ENCODE measurements around the gene KCNN1. TPM values are rescaled to one million over a fixed set of nuclear protein-coding genes. Genes with fewer than 3 reads are reported as not detected.

Gene KCNN1
- total RNA-seq, 4 donors from 2014 or later: not detected

DNA sequence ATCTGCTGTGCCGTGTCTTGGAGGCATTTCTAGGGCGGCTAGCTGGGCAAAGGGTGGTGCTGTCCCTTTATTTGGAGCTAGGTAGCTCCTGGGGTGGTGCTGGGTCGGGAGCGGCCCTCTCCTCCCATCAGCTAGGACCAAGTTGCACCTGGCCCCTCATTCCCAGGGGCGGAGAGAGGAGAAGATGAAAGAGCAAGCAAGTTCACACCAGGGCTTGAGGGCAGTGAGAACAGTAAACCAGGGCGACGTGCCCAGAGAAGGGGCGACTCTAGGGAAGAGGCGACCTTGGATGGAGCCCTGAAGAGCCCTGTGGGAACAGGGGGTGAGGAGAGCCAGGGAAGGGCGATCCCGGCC lies 17.0 kb upstream of the KCNN1 start:
- ATAC-seq (no peak), DNase-seq (no peak)
- intact Hi-C loops (cut with DNase I; ENCODE audit: low total_unique reads) (no loop called here), in situ Hi-C loops (cut with MboI; ENCODE audit: low sequenced_read_pairs in 4 of 4) (loop anchor here in 2 of 4 donors (5.0 to 25.0 kb wide), 3 partner anchors 42 to 112 kb away; no protein-coding TSS in a partner anchor)
- no peak overlapping the region for H3K4me3 ChIP-seq
- no peaks in the 10 kb centered on the region for H3K36me3 ChIP-seq
- no peak overlapping the region for H3K27ac ChIP-seq
- H3K27me3 ChIP-seq: peaks cover 61 to 64% (median 62%) of the 10 kb centered on the region in 3 donors
- peaks cover 19 to 39% of the 10 kb centered on the region in 2 donors for H3K4me1 ChIP-seq
- TF ChIP-seq, protein P1, sequence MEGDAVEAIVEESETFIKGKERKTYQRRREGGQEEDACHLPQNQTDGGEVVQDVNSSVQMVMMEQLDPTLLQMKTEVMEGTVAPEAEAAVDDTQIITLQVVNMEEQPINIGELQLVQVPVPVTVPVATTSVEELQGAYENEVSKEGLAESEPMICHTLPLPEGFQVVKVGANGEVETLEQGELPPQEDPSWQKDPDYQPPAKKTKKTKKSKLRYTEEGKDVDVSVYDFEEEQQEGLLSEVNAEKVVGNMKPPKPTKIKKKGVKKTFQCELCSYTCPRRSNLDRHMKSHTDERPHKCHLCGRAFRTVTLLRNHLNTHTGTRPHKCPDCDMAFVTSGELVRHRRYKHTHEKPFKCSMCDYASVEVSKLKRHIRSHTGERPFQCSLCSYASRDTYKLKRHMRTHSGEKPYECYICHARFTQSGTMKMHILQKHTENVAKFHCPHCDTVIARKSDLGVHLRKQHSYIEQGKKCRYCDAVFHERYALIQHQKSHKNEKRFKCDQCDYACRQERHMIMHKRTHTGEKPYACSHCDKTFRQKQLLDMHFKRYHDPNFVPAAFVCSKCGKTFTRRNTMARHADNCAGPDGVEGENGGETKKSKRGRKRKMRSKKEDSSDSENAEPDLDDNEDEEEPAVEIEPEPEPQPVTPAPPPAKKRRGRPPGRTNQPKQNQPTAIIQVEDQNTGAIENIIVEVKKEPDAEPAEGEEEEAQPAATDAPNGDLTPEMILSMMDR (IDR thresholded peaks at IDR 0.05 in 4 of 5, conservative IDR thresholded peaks at IDR 0.05 in 1 of 5): no peak
- TF ChIP-seq POLR2A (IDR thresholded peaks at IDR 0.05): no peak
- H3K9me3 ChIP-seq: no peaks in the 10 kb centered on the region

DNA sequence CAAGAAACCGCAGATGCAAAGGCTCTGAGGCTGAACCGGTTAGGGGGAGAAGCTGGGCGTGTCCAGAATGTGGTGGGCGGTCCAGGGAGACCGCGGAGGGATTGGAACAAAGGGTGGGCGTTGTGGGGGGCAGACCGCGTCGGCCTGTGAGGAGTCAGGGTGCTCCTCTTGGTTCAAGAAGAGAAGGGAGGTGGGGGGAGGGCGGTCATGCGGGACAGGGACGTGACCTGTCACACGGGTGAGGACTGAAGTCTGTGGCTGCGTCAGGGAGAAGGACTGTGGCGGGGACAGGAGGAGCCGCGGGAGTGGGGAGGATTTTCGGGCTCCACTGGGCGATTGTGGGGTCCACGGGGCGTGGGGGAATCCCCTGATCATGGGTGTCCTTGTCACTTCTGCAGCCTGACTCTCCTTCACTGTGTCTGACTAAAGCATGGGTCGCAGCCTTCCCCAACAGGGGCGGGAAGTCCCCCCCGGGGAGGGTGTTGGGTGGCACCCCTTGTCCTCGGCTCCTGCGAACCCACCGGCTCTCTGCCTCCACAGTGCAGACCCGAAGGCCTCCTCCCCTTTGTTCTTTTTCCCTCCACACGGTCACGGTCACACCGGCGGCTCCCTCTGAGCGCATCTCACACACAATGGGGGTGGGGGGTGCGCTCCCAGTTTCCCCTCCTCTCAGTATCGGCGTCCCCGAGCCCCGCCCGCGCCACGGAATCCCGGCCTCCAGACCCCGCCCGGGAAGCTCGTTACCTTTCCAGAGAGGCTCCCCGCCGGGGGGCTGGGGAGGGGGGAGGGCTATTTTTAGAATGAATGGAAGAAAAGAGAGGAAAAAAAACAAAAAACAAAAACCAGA lies 16.4 kb upstream of the KCNN1 start:
- in situ Hi-C loops (cut with MboI; ENCODE audit: low sequenced_read_pairs in 4 of 4) (no loop called here), intact Hi-C loops (cut with DNase I; ENCODE audit: low total_unique reads) (no loop called here)
- DNase-seq: no peak
- Histone ChIP-seq H3K27ac (no peak overlapping the region), H3K9me3 (no peaks in the 10 kb centered on the region), H3K36me3 (no peaks in the 10 kb centered on the region), H3K4me3 (no peak overlapping the region), H3K4me1 (peaks cover 19 to 39% of the 10 kb centered on the region in 2 donors), H3K27me3 (peaks cover 62 to 66% (median 66%) of the 10 kb centered on the region in 3 donors)
- no peak for TF ChIP-seq POLR2A (IDR thresholded peaks at IDR 0.05)
- TF ChIP-seq, protein P1 (IDR thresholded peaks at IDR 0.05 in 4 of 5, conservative IDR thresholded peaks at IDR 0.05 in 1 of 5): no peak
- no peak for ATAC-seq

DNA sequence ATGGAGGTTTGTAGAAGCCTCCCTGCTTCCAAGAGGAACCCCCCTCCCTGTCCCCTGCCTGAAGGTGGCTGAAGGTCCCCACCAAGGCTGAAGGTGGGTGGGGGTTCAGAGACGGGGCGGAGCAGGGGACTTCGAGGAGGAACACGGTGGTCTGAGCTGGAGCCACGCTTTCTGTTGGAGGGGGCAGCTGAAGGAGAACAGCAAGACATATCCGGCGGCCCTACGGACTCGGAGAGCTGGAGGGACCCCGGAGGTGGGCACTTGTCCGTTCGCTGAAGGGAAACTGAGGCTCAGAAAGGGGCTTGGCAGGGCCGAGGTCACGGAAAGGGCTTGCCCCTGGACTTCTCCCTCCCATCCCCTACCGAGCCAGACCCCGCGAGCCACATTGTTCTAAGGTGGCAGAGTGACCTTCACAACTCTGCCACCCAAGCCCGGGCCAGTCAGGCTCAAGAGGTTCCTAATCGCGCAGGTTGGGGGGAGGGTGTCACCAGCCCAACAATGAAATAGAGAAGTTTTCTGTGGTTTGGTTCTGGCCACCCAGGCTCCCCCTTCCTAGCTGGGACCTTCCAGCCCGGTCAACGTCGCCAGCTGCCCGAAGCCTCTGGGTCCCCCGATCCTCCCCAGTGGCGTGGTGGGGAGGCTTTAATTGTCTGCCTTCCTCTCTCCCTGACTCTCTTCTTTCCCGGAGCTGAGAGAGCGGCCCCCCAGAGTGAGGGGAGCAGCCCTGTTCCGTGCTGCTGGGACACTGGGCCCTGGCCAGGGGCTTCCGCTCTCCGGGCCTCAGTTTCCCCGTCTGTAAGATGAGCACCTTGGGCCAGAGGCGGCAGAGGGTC lies 15.5 kb upstream of the KCNN1 start:
- Histone ChIP-seq H3K4me1 (peaks cover 19 to 39% of the 10 kb centered on the region in 2 donors), H3K27ac (no peak overlapping the region), H3K27me3 (peaks cover 68 to 75% (median 75%) of the 10 kb centered on the region in 3 donors), H3K4me3 (no peak overlapping the region), H3K36me3 (no peaks in the 10 kb centered on the region), H3K9me3 (no peaks in the 10 kb centered on the region)
- in situ Hi-C loops (cut with MboI; ENCODE audit: low sequenced_read_pairs in 4 of 4) (no loop called here), intact Hi-C loops (cut with DNase I; ENCODE audit: low total_unique reads) (no loop called here)
- no peak for ATAC-seq
- TF ChIP-seq, protein P1 (IDR thresholded peaks at IDR 0.05 in 4 of 5, conservative IDR thresholded peaks at IDR 0.05 in 1 of 5): no peak
- no peak for TF ChIP-seq POLR2A (IDR thresholded peaks at IDR 0.05)
- no peak for DNase-seq

DNA sequence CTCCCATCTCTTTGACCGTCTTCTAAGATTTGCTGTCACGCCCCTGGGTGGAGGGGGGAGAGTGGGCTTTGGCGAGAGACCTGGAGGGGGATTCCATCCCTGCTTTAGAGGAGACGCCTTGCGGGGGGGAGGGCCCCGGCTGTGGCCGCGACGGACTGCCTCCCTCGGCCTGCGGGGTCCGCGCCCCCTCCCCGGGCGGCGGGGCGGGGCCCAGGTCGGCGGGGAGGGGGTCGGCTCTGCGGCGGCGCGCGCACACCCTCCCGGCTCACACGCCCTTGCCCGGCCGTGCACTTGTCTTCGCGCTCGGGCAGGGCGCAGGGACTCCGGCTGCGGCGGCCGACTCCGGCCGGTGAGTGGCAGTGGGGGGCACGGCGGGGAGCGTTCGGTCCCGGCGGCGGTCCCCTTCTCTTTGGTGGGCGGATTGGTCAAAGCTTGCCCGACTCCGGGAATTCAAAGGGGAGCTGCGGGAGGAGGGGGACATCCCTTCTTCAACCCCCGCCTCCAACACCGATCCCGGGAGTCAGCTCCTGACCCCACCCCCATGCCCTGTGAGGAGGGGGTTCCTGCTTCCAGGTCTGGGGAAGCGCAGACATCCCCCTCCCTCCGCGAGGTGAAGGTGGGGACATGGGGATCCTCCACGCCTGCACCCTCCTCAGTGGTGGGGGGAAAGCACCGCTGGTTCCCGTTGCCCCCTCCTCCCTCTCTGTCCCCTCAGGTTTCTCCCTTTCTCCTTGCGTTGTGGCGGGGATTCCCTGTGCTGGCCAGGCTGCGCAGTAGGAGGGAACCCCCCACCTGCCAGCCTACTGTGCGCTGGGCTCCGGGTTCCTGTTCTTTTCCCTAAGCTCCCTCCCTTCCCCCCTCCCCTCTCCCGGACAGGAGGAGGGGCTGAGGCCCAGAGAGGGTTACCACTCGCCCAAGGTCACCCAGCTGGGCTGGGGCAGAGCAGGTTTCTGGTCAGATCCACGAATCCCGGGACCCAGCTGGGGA lies 14.6 kb upstream of the KCNN1 start:
- in situ Hi-C loops (cut with MboI; ENCODE audit: low sequenced_read_pairs in 4 of 4) (no loop called here), intact Hi-C loops (cut with DNase I; ENCODE audit: low total_unique reads) (no loop called here)
- H3K4me1 ChIP-seq: peaks cover 19 to 36% of the 10 kb centered on the region in 2 donors
- no peaks in the 10 kb centered on the region for H3K36me3 ChIP-seq
- TF ChIP-seq, protein P1 (IDR thresholded peaks at IDR 0.05 in 4 of 5, conservative IDR thresholded peaks at IDR 0.05 in 1 of 5): no peak
- no peak for TF ChIP-seq POLR2A (IDR thresholded peaks at IDR 0.05)
- ATAC-seq (no peak), DNase-seq (no peak)
- no peak overlapping the region for H3K27ac ChIP-seq
- H3K9me3 ChIP-seq: no peaks in the 10 kb centered on the region
- peaks cover 74 to 78% (median 78%) of the 10 kb centered on the region in 3 donors for H3K27me3 ChIP-seq
- no peak overlapping the region for H3K4me3 ChIP-seq
